Psoas muscle (tissue), 8 donors: ENCODE measurements around the gene AGXT. TPM values are rescaled to one million over a fixed set of nuclear protein-coding genes. Genes with fewer than 3 reads are reported as not detected.

Experiments
- ATAC-seq, 4 donors: fragments of 200-7000 bp; cut with Tn5 transposase; one replicate each; pipeline ENCODE4 v1.9.1; 2020; ENCODE audit warnings: moderate library complexity in 3 of 4, mild to moderate bottlenecking in 2 of 4
- DNase-seq, 2 donors: peaks; one replicate each; pipeline ENCODE4 v3.0.0-alpha.2; 2020
- H3K27ac ChIP-seq: fragments of 200-600 bp; one replicate; pipeline ENCODE4 v1.8.0; 2022
- H3K27me3 ChIP-seq, 3 donors: fragments of 200-600 bp in 1 of 3; one replicate each; pipeline versions ENCODE4 v1.6.1 to v1.8.0; 2013 to 2022; ENCODE audit warnings: low read length in 2 of 3, mild to moderate bottlenecking in 2 of 3, moderate library complexity in 1 of 3; ENCODE audit not compliant: insufficient read depth in 3 of 3
- H3K36me3 ChIP-seq, 2 donors: fragments of 200-600 bp in 1 of 2; one replicate each; pipeline versions ENCODE4 v1.6.1 to v1.8.0; 2013 to 2022; ENCODE audit warnings: low read depth in 1 of 2, mild to moderate bottlenecking in 1 of 2, moderate library complexity in 1 of 2; ENCODE audit not compliant: insufficient read depth in 1 of 2
- H3K4me1 ChIP-seq: fragments of 200-600 bp; one replicate; pipeline ENCODE4 v1.8.0; 2022
- H3K4me3 ChIP-seq: fragments of 200-600 bp; one replicate; pipeline ENCODE4 v1.8.0; 2022; ENCODE audit warnings: mild to moderate bottlenecking
- H3K9me3 ChIP-seq: fragments of 200-600 bp; one replicate; pipeline ENCODE4 v1.8.0; 2022
- WGBS, 3 donors: extraction: QIAGEN DNeasy Blood & Tissue Kit; methylation state at CpG; one replicate each; pipeline versions ENCODE4 v1.1.6 to v1.1.7; 2013; 5-methylcytosine and 5-hydroxymethylcytosine counted together
- intact Hi-C, 2 donors: fragments of 100-400 bp; cut with DNase I; formaldehyde crosslinking; loops; one replicate each; pipeline versions ENCODE4 v1.11.0 to v1.14.2; 2022
- polyA plus RNA-seq, 3 donors: library from polyadenylated mRNA; stranded (reverse); fragments of 200-250 nt; gene quantifications; one replicate each; pipeline ENCODE4 v1.2.3, GENCODE V29; 2013
- total RNA-seq, 4 donors: library from RNA; stranded (reverse); fragmentation: NEBNext Ultra II Directional in 2 of 4; extraction: Animal tissue kit (Norgen Biotek cat#: 25700) in 2 of 4; gene quantifications; one replicate each; pipeline versions ENCODE4 v1.2.1 to v1.2.4, GENCODE V29; 2021 to 2023
- TF ChIP-seq, protein P1 (sequence below): fragments of 200-600 bp; IDR thresholded peaks from one replicate; pipeline ENCODE4 v1.8.0; 2022; ENCODE audit warnings: antibody characterized with exemption
- donor health status: healthy with polysubstance abuse.
- donor health status: DM: no; HTN: no; CAD: no; lungs with moderate emphysema.
- donor health status: Bipolar disorder and iron deficiency.
- donor health status: healthy.
- donor health status: DM: yes; HTN: yes; CAD: no.
- donor health status: DM: no; HTN: no; CAD: no.
- donor health status: DM: no; HTN: no; CAD: no.
- donor health status: DM: yes; HTN: yes; CAD: no.

The AGXT gene
- total and polyA plus RNA-seq, 7 donors = 0.11 to 1.3 (median 0.30) TPM; not detected in 4

DNA sequence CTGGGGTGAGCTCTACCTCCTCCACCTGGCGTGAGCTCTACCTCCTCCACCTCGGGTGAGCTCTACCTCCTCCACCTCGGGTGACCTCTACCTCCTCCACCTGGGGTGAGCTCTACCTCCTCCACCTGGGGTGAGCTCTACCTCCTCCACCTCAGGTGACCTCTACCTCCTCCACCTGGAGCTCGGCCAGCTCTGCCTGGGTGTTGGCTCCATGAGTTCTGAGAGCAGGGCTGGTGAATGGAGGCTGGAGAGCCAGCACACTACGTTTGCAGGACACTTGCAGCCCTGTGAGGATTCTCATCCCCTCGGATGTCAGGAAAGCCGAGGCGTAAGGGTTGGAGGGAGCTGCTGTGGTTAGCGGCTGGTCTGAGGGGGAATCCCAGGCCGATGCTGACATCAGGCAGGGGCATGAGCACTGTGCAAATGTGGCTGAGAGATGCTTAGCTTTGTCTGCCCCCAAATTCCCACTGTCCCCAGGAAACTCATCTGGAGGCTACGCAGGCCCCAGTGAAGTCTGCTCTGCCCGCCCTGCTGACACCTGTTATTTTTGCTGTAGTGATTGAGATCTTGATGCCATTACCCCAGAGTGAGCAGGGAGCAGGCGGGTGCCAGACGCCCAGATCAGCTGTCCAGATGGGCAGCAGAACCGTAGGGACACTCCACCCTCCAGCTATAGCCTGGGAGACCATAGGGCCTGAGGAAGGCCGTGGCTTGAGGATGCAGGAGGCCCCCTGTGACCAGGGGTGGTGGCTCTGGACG, 40.8 kb downstream of the AGXT start:
- peaks cover 4% of the 10 kb centered on the region for H3K4me1 ChIP-seq
- H3K27ac ChIP-seq = no peak overlapping the region
- no peaks in the 10 kb centered on the region for H3K9me3 ChIP-seq
- TF ChIP-seq, protein P1, sequence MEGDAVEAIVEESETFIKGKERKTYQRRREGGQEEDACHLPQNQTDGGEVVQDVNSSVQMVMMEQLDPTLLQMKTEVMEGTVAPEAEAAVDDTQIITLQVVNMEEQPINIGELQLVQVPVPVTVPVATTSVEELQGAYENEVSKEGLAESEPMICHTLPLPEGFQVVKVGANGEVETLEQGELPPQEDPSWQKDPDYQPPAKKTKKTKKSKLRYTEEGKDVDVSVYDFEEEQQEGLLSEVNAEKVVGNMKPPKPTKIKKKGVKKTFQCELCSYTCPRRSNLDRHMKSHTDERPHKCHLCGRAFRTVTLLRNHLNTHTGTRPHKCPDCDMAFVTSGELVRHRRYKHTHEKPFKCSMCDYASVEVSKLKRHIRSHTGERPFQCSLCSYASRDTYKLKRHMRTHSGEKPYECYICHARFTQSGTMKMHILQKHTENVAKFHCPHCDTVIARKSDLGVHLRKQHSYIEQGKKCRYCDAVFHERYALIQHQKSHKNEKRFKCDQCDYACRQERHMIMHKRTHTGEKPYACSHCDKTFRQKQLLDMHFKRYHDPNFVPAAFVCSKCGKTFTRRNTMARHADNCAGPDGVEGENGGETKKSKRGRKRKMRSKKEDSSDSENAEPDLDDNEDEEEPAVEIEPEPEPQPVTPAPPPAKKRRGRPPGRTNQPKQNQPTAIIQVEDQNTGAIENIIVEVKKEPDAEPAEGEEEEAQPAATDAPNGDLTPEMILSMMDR = no peak
- no peak for ATAC-seq
- no peak overlapping the region for H3K4me3 ChIP-seq
- H3K27me3 ChIP-seq = peaks cover 0 to 7% (median 0%) of the 10 kb centered on the region in 3 donors
- no peak for DNase-seq
- no peaks in the 10 kb centered on the region for H3K36me3 ChIP-seq
- 49 to 60% (median 50%) methylated on average over 17 of the region's 17 CpGs for WGBS, 3 donors
- intact Hi-C loops = no loop called here

DNA sequence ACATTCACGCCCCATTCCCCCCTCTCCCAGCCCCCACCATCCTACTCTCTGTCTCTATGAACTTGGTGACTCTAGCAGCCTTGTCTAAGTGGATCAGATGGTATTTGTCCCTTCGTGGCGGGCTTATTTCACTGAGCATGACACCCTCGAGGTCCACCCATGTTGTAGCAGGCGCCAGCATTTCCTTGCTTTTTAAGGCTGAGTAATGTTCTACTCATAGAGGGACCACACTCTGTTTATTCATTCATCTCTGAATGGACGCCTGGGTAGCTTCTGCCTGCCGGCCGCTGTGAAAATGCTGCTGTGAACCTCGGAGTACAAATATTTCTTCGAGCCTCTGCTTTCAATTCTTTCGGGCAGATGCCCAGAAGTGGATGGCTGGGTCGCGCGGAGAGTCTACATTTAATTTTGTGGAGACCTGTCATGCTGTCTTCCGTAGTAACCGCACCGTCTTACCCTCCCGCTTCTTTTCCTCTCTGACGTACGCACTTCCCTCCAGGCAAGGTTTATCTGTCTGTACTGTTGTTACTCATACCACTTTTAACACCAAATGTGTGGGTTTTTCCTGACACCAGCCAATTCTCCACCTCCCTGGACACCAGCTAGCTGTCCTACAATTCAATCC, 43.1 kb downstream of the AGXT start:
- Histone ChIP-seq H3K36me3 (no peaks in the 10 kb centered on the region), H3K9me3 (no peaks in the 10 kb centered on the region), H3K4me1 (peaks cover 8% of the 10 kb centered on the region), H3K27ac (no peak overlapping the region), H3K27me3 (peaks cover 0 to 17% (median 3%) of the 10 kb centered on the region in 3 donors), H3K4me3 (no peak overlapping the region)
- intact Hi-C loops = loop anchor here in 1 of 2 donors (5.0 kb wide), 1 partner anchor 76 kb away; no protein-coding TSS in a partner anchor
- no peak for ATAC-seq
- 82 to 83% (median 82%) methylated on average over 20 of the region's 20 CpGs for WGBS, 3 donors
- TF ChIP-seq, protein P1 = no peak
- no peak for DNase-seq

DNA sequence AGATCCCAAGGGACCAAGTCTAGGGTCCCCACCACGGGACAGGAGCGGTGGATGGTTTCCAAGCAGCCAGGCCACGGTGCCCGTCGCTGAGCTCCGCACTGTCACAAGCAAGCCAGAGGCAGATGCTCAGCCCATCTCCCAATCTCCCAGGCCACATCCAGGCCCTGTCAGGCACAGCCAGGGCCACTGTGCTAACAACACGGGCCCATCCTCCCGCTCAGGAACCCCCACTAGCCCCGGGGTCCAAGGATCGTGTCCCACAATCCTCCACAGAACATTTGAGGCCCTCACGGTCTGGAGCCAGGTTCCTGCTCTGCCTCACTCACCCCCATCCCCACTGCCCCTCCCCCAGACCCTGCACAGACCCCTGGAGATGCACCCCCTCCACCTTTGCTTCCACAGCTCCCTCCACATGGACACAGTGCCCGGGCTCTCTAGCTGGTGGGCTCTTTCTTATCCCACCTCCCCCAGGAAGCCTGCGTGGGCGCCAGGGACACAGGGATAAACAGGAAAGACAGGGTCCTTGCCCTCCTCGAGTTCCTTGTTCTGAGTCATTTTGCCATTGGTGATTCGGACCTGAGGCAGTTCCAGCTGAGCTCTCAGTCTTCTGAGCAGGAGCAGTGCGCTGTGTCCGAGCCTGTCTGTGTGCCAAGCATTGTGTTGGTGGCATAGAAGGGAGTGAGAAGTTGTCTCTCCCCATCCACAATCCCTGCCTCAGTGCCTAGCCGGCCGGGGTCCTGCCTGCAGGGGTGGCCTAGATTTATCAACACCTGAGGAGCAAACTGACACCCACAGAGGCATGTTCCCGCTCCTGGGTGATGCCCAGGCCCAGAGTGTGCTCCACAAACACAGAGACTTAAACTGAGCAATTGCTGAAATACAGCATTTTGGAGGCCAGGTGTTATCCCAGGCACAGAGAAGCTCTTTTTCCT, 44.5 kb downstream of the AGXT start:
- DNase-seq (no peak), ATAC-seq (no peak)
- Histone ChIP-seq H3K27ac (no peak overlapping the region), H3K27me3 (peaks cover 0 to 17% (median 6%) of the 10 kb centered on the region in 3 donors), H3K4me3 (no peak overlapping the region), H3K36me3 (no peaks in the 10 kb centered on the region), H3K4me1 (peaks cover 8% of the 10 kb centered on the region), H3K9me3 (no peaks in the 10 kb centered on the region)
- TF ChIP-seq, protein P1 = no peak
- intact Hi-C loops = loop anchor here in 1 of 2 donors (5.0 kb wide), 1 partner anchor 74 kb away; no protein-coding TSS in a partner anchor
- 80 to 84% (median 83%) methylated on average over 21 of the region's 21 CpGs for WGBS, 3 donors

DNA sequence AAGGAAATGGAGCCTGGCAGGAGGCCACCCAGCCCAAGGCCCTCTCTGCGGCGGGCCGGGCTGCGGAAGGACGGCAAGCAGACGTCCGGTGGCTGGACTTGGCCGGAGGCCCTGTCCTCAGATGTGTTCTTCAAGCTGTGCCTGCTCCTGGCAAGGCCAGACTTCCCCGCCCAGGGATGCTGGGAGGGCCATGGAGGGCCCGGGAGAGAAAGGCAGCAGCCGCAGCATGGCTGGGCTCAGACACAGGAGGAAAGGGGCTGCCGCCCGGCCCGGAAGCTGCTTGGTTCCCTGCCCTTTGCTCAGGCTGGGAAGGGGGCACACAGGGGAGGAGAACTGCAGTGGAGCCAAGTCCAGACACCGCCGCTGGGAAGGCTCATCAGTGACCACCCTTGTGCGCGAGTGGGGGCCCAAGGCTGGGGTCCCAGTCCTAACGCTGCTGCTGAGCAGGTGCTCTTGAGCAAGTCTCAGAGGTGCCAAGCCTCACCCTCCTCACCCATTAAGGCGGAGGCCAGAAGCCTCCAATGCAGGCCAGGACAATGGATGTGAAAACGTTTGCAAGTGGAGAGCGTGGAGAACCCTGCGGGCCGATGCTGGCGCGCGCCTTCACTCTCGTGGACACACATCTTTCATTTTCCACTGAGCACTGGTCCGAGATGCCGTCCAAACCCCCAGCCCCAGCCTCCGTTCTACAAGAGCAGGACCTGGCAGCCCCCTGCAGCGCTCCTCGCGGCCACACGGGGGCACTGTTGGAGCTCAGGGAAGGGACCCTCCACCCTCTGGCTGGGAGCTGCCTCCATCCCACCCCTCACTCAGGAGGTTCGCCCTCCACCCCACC, 45.4 kb downstream of the AGXT start:
- TF ChIP-seq, protein P1 = peak; percentile 78
- Histone ChIP-seq H3K36me3 (no peaks in the 10 kb centered on the region), H3K9me3 (no peaks in the 10 kb centered on the region), H3K27me3 (peaks cover 0 to 17% (median 6%) of the 10 kb centered on the region in 3 donors), H3K4me3 (no peak overlapping the region), H3K4me1 (peaks cover 8% of the 10 kb centered on the region), H3K27ac (no peak overlapping the region)
- DNase-seq (peak; percentile 80 to 86), ATAC-seq (peak; percentile 53 to 81 (median 64))
- 18 to 24% (median 19%) methylated on average over 34 to 36 of the region's 36 CpGs for WGBS, 3 donors
- intact Hi-C loops = loop anchor here in 1 of 2 donors (5.0 kb wide), 1 partner anchor 73 kb away; no protein-coding TSS in a partner anchor
